Activated CD8-positive, alpha-beta T cell treated with anti-CD3 and anti-CD28 coated beads, Interleukin-2, amount 10 ng/mL, durations not matched to agents 7 days and 5 days (primary cell): ENCODE data around the gene GRIA4. TPM values are rescaled to one million over a fixed set of nuclear protein-coding genes. Genes with fewer than 3 reads are reported as not detected.

Experiments used
- ATAC-seq: fragments of 150-1000 bp; cut with Tn5 transposase; one replicate; pipeline ENCODE4 v1.10.0; 2021; ENCODE audit warnings: moderate library complexity
- CTCF ChIA-PET: fragments of 350-600 bp; sonication (Branson Sonifier 250); formaldehyde crosslinking; loops from one replicate; lab custom pipeline; 2021; ENCODE audit warnings: antibody characterized with exemption; lab: Charles Lee
- POLR2A ChIA-PET: fragments of 350-600 bp; sonication (Branson Sonifier 250); formaldehyde crosslinking; loops from one replicate; lab custom pipeline; 2021; ENCODE audit warnings: antibody characterized with exemption; lab: Charles Lee
- DNase-seq: peaks from one replicate; pipeline ENCODE4 v3.0.0-alpha.2; 2020
- H3K27ac Mint-ChIP-seq: one replicate; pipeline ENCODE4 v1.8.0; 2021; ENCODE audit warnings: mild to moderate bottlenecking, mixed read lengths
- H3K27me3 Mint-ChIP-seq: one replicate; pipeline ENCODE4 v1.8.0; 2021; ENCODE audit warnings: low read depth, mixed read lengths
- H3K36me3 Mint-ChIP-seq: one replicate; pipeline ENCODE4 v1.8.0; 2021; ENCODE audit warnings: low read depth, mixed read lengths
- H3K4me1 Mint-ChIP-seq: one replicate; pipeline ENCODE4 v1.8.0; 2021; ENCODE audit warnings: low read depth, mixed read lengths
- H3K4me3 Mint-ChIP-seq: one replicate; pipeline ENCODE4 v1.8.0; 2021; ENCODE audit warnings: mild to moderate bottlenecking, mixed read lengths
- H3K9me3 Mint-ChIP-seq: one replicate; pipeline ENCODE4 v1.8.0; 2022; ENCODE audit warnings: mixed read lengths; ENCODE audit not compliant: insufficient read depth
- total RNA-seq, 2 experiments: library from RNA; stranded (reverse); gene quantifications; one replicate each; pipeline ENCODE4 v1.2.3, GENCODE V29; 2021

GRIA4 gene
- total RNA-seq, 2 experiments from 2014 or later = not detected

DNA sequence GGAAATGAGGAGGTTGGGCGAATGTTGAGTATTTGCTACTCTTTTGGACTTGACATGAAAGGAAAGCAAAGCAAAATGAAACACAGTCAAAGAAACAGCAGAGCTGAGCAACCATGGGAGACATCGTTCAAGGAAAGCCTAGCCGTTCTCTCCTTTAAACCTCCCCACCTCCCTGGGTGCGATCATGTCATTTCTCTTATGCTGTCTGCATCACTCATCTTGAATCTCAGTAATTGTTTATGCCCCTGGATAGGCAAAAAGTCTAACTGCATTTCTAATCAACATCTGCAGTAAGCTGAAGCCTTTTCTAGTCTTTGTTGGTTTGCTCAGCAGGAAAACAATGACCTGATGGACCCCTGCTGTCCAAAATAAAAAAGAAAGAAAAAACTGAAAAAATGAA lies 305.1 kb downstream of the GRIA4 start:
- no peak for DNase-seq
- Mint-ChIP-seq H3K36me3 (no peaks in the 10 kb centered on the region), H3K27me3 (no peaks in the 10 kb centered on the region), H3K4me3 (no peak overlapping the region), H3K9me3 (no peaks in the 10 kb centered on the region), H3K4me1 (no peaks in the 10 kb centered on the region), H3K27ac (no peak overlapping the region)
- no peak for ATAC-seq
- POLR2A ChIA-PET = no interaction called here
- CTCF ChIA-PET = no interaction called here

- Mint-ChIP-seq H3K36me3 (no peaks in the 10 kb centered on the region), H3K27me3 (no peaks in the 10 kb centered on the region), H3K9me3 (no peaks in the 10 kb centered on the region), H3K27ac (no peak overlapping the region), H3K4me1 (no peaks in the 10 kb centered on the region), H3K4me3 (no peak overlapping the region)
- CTCF ChIA-PET = no interaction called here
- ATAC-seq (no peak), DNase-seq (no peak)
- POLR2A ChIA-PET = no interaction called here
Measured at GRCh38 chr11:105918039-105918438, 308.2 kb downstream of the GRIA4 start.

DNA sequence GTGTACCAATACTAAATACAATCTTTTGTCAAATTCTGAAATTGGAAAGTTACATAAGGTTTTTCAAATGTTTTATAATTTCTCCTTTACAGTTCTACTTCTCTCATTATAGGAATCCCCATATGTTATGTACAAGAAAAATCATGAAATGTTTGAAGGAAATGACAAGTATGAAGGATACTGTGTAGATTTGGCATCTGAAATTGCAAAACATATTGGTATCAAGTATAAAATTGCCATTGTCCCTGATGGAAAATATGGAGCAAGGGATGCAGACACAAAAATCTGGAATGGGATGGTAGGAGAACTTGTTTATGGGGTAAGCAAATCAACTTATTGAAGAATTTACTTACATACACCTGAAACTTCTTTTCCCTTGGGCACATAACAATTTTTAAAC lies 308.7 kb downstream of the GRIA4 start:
- Mint-ChIP-seq H3K27ac (no peak overlapping the region), H3K9me3 (no peaks in the 10 kb centered on the region), H3K4me1 (no peaks in the 10 kb centered on the region), H3K27me3 (no peaks in the 10 kb centered on the region), H3K4me3 (no peak overlapping the region), H3K36me3 (no peaks in the 10 kb centered on the region)
- ChIA-PET POLR2A (no interaction called here), CTCF (no interaction called here)
- no peak for DNase-seq
- ATAC-seq = no peak

- ChIA-PET POLR2A (no interaction called here), CTCF (no interaction called here)
- Mint-ChIP-seq H3K4me3 (no peak overlapping the region), H3K4me1 (no peaks in the 10 kb centered on the region), H3K27me3 (no peaks in the 10 kb centered on the region), H3K9me3 (no peaks in the 10 kb centered on the region), H3K27ac (no peak overlapping the region), H3K36me3 (no peaks in the 10 kb centered on the region)
- DNase-seq (no peak), ATAC-seq (no peak)
Measured at GRCh38 chr11:105923252-105923651, 313.4 kb downstream of the GRIA4 start.

DNA sequence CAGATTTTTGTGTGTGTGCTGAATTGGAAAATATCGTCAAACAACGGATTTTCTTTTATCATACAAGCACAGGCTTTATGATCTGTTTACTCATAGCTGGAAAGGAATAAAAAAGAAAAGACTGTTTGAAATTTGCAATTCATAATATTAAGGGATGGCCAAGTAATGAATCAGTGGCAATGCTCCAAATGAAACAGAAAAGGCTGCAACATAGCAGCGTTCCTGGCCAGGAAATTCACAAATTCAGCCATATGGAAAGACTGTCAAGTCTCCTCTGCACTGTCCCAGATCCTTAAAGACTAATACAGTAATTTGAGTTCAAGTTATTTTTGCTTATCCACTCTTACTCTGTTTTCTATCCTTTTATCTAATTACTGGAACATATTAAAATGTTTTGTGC lies 313.9 kb downstream of the GRIA4 start:
- no peak for ATAC-seq
- Mint-ChIP-seq H3K4me3 (no peak overlapping the region), H3K27ac (no peak overlapping the region), H3K27me3 (no peaks in the 10 kb centered on the region), H3K36me3 (no peaks in the 10 kb centered on the region), H3K4me1 (no peaks in the 10 kb centered on the region), H3K9me3 (no peaks in the 10 kb centered on the region)
- POLR2A ChIA-PET = no interaction called here
- CTCF ChIA-PET = no interaction called here
- no peak for DNase-seq

DNA sequence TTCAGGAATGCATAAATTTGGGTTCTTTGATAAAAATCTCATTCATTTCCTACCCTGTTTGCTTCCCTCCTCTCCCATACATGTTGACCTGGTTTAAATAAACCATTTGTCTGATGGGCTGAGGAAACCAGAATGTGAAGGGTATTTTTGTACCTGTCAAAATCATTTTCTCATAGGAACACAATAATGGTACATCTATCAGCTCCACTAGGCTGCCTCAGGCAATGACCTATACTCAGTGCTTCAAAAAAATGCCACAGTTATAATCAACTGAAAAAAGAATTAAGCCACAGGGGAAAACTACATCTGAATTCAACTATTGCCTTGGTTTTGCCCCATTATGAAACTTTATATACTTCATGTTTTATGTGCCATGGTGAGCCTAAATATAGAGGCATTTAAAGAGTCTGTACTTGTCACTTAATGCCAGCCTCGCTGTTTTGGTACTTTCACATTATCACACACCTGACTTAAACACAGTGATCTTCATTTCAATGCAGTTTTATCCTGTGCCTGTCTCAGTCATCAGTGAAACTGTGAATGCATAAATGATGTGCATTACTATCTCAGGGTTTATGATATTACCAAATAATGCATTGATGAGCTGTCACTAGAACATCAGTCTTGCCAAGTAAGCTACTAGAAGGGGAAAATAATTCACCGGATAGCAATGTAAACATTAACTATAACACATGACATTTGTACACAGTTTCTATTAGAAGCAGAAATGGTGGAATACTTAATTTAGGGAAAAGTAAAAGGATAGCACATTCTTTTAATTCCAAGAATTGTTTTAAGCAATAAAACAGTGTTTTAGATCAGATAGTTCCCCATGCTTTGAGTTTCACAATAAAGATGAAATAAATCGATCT lies 319.4 kb downstream of the GRIA4 start:
- no peak for DNase-seq
- Mint-ChIP-seq H3K9me3 (no peaks in the 10 kb centered on the region), H3K27ac (no peak overlapping the region), H3K4me3 (no peak overlapping the region), H3K4me1 (no peaks in the 10 kb centered on the region), H3K36me3 (no peaks in the 10 kb centered on the region), H3K27me3 (no peaks in the 10 kb centered on the region)
- POLR2A ChIA-PET = no interaction called here
- CTCF ChIA-PET = no interaction called here
- ATAC-seq = no peak

- Mint-ChIP-seq H3K27me3 (no peaks in the 10 kb centered on the region), H3K4me3 (no peak overlapping the region), H3K27ac (no peak overlapping the region), H3K4me1 (no peaks in the 10 kb centered on the region), H3K9me3 (no peaks in the 10 kb centered on the region), H3K36me3 (no peaks in the 10 kb centered on the region)
- CTCF ChIA-PET = no interaction called here
- no peak for DNase-seq
- POLR2A ChIA-PET = no interaction called here
- ATAC-seq = no peak
Measured at GRCh38 chr11:105933695-105934094, 323.8 kb downstream of the GRIA4 start.

DNA sequence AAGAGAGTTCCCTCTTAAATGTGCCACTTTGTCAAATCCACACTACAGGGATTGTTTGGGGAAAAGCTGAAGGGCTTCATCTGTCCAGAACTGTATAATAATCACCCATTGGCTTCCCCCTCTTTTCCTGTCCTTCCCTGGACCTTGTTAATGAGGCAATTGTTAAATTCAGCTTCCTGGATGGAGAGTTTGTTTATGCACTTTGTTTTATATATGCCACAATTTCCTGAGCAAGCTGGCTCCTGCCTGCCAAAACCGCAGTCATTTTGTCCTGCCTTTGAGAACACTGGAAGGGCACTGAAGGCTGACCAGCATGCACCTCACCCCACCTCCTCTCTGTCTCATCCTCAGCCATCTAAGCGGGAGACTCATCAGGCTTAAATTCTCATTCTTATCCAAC lies 325.9 kb downstream of the GRIA4 start:
- POLR2A ChIA-PET = no interaction called here
- CTCF ChIA-PET = no interaction called here
- Mint-ChIP-seq H3K4me3 (no peak overlapping the region), H3K27ac (no peak overlapping the region), H3K9me3 (no peaks in the 10 kb centered on the region), H3K27me3 (no peaks in the 10 kb centered on the region), H3K4me1 (no peaks in the 10 kb centered on the region), H3K36me3 (no peaks in the 10 kb centered on the region)
- no peak for DNase-seq
- ATAC-seq = no peak

DNA sequence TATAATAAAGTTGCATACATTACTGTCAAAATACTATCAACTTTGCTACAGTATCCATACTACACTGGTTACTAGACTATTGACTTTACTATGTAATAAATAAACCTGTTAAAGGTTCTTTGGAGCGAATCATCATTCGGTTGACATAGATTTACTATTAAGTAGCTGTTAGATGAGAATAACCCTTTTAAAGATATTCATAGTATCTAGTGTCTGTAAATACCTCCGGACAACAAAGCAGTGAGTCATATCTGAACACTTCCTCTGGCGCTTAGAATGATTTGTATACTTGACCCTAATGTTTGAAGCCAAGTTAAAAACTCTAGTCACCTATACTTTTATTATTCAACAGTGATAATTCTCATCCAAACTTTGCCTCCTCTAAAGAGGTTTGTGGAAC lies 327.5 kb downstream of the GRIA4 start:
- H3K27ac Mint-ChIP-seq = no peak overlapping the region
- H3K27me3 Mint-ChIP-seq = no peaks in the 10 kb centered on the region

GRCh38 chr11:105937738-105938137 lies 327.9 kb downstream of the GRIA4 start:
- CTCF ChIA-PET = no interaction called here
- no peak for DNase-seq
- H3K27me3 Mint-ChIP-seq = no peaks in the 10 kb centered on the region

More for the DNA sequence above, 327.5 kb downstream of the GRIA4 start:
- no peaks in the 10 kb centered on the region for H3K36me3 Mint-ChIP-seq
- no peak for ATAC-seq
- CTCF ChIA-PET = no interaction called here
- DNase-seq = no peak
- H3K4me1 Mint-ChIP-seq = no peaks in the 10 kb centered on the region
- no peak overlapping the region for H3K4me3 Mint-ChIP-seq
- POLR2A ChIA-PET = no interaction called here
- H3K9me3 Mint-ChIP-seq = no peaks in the 10 kb centered on the region

DNA sequence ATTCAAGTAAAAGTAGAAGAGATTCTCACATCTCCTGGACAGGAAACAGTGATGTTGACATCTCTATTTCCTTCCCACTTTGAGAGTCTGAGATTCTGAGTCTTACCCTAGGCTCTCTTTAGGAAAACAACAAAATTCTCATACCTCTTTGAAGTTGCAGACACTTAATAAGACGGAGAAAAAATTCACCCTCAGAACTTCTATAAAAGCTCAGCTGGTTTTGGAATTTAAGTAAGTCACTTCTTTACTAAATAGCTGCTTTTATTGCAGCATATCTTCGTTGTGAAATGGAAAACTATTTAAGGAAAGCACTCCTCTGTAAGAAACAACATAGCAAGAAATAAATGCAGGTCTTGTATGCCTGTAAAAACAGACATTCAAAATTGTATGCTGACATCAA lies 333.0 kb downstream of the GRIA4 start:
- no peak overlapping the region for H3K27ac Mint-ChIP-seq
- no peak overlapping the region for H3K4me3 Mint-ChIP-seq
- no peaks in the 10 kb centered on the region for H3K36me3 Mint-ChIP-seq
- ChIA-PET CTCF (no interaction called here), POLR2A (no interaction called here)
- H3K9me3 Mint-ChIP-seq = no peaks in the 10 kb centered on the region
- H3K4me1 Mint-ChIP-seq = no peaks in the 10 kb centered on the region
- no peak for DNase-seq
- no peak for ATAC-seq
- H3K27me3 Mint-ChIP-seq = no peaks in the 10 kb centered on the region

More at GRCh38 chr11:105937738-105938137, 327.9 kb downstream of the GRIA4 start:
- no peaks in the 10 kb centered on the region for H3K36me3 Mint-ChIP-seq
- H3K9me3 Mint-ChIP-seq = no peaks in the 10 kb centered on the region
- H3K4me3 Mint-ChIP-seq = no peak overlapping the region
- POLR2A ChIA-PET = no interaction called here
- H3K27ac Mint-ChIP-seq = no peak overlapping the region
- ATAC-seq = no peak
- no peaks in the 10 kb centered on the region for H3K4me1 Mint-ChIP-seq

- Mint-ChIP-seq H3K36me3 (no peaks in the 10 kb centered on the region), H3K4me1 (no peaks in the 10 kb centered on the region), H3K4me3 (no peak overlapping the region), H3K9me3 (no peaks in the 10 kb centered on the region), H3K27me3 (peaks cover 2% of the 10 kb centered on the region), H3K27ac (no peak overlapping the region)
- DNase-seq (no peak), ATAC-seq (no peak)
- CTCF ChIA-PET = no interaction called here
- POLR2A ChIA-PET = no interaction called here
Measured at GRCh38 chr11:105948918-105949590, 339.2 kb downstream of the GRIA4 start.
